H1 (cell line): ENCODE results near the gene U2SURP. TPM values are rescaled to one million over a fixed set of nuclear protein-coding genes. Genes with fewer than 3 reads are reported as not detected.

Experiments
- TEAD4 ChIP-seq: IDR thresholded peaks from 2 replicates; pipeline ENCODE4 v1.6.1; 2012; ENCODE audit warnings: low read depth, low read length, inconsistent platforms, mixed read lengths
- polyA plus RNA-seq, 7 experiments: library from polyadenylated mRNA; depleted of rRNA in 3 of 7; stranded (reverse) in 5 of 7; unstranded in 2 of 7; fragments of >200 nt in 5 of 7; fragments of 200-250 nt in 2 of 7; gene quantifications; 1 replicate in 5 of 7; 2 replicates in 1 of 7; 4 replicates in 1 of 7; pipeline versions ENCODE4 v1.2.1 to v1.2.3, GENCODE V29; 2011 to 2013; ENCODE audit warnings: missing spikeins in 2 of 7, mixed read lengths in 2 of 7
- total RNA-seq: library from RNA; stranded (reverse); fragmentation: NEBNext Ultra II Directional; extraction: Animal tissue kit (Norgen Biotek cat#: 25700); gene quantifications from 2 replicates; pipeline ENCODE4 v1.2.1, GENCODE V29; 2021
- TF ChIP-seq, protein P1 (sequence below): fragments of 300-600 bp; sonication (generic); IDR thresholded peaks from 2 replicates; pipeline ENCODE4 v1.7.1; 2012; ENCODE audit warnings: low read length, moderate library complexity, mild to moderate bottlenecking, inconsistent platforms; ENCODE audit not compliant: insufficient replicate concordance

Gene U2SURP
- total and polyA plus RNA-seq, 2 of the 8 experiments (the other 6 are each of a cell fraction or from before 2014, with no cell fraction given), result 22.2 to 167 TPM

DNA sequence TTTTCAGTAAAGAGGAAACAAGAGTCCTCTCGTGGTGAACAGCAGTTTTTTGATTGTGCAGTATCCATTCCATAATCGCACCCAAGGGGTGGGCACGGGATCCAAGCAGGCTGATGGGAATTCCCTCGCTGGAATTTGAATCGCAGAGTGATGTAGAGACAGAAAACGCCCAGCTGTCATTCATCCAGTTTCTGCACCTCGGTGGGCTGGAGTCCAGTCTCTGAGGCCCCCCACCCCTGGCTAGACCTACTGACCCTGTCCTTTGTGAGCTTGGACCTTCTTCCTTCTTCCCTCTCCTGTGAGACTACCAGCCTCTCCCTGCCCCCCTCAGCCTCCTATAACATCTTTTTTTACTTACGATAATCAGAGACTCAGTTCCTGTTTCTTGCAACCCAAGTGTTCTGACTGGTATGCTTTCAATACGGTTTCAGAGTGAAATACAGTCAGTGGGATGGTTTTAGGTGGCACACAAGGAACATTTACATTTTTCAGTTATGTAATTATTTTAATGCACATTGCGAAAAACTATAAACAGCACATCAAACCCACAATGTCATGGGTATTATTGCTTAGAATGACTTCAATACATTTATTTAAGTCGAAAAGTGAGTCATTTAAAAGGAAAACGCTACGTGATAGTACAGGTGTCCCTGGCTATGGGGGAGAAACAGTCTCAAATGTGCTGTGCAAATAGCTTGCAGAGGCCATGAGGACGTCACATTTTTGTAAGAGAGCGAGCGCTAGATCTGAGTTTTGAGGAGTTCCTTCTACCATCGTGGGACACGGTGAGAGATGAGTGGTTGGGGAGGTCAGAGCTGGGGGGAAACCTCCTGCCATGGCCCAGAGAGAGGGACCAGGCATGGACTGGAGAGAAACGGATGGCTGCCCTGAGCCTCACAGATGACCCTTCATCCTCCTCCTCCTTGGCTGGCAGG is 80.7 kb downstream of the U2SURP start (continued):
- TF ChIP-seq, protein P1, sequence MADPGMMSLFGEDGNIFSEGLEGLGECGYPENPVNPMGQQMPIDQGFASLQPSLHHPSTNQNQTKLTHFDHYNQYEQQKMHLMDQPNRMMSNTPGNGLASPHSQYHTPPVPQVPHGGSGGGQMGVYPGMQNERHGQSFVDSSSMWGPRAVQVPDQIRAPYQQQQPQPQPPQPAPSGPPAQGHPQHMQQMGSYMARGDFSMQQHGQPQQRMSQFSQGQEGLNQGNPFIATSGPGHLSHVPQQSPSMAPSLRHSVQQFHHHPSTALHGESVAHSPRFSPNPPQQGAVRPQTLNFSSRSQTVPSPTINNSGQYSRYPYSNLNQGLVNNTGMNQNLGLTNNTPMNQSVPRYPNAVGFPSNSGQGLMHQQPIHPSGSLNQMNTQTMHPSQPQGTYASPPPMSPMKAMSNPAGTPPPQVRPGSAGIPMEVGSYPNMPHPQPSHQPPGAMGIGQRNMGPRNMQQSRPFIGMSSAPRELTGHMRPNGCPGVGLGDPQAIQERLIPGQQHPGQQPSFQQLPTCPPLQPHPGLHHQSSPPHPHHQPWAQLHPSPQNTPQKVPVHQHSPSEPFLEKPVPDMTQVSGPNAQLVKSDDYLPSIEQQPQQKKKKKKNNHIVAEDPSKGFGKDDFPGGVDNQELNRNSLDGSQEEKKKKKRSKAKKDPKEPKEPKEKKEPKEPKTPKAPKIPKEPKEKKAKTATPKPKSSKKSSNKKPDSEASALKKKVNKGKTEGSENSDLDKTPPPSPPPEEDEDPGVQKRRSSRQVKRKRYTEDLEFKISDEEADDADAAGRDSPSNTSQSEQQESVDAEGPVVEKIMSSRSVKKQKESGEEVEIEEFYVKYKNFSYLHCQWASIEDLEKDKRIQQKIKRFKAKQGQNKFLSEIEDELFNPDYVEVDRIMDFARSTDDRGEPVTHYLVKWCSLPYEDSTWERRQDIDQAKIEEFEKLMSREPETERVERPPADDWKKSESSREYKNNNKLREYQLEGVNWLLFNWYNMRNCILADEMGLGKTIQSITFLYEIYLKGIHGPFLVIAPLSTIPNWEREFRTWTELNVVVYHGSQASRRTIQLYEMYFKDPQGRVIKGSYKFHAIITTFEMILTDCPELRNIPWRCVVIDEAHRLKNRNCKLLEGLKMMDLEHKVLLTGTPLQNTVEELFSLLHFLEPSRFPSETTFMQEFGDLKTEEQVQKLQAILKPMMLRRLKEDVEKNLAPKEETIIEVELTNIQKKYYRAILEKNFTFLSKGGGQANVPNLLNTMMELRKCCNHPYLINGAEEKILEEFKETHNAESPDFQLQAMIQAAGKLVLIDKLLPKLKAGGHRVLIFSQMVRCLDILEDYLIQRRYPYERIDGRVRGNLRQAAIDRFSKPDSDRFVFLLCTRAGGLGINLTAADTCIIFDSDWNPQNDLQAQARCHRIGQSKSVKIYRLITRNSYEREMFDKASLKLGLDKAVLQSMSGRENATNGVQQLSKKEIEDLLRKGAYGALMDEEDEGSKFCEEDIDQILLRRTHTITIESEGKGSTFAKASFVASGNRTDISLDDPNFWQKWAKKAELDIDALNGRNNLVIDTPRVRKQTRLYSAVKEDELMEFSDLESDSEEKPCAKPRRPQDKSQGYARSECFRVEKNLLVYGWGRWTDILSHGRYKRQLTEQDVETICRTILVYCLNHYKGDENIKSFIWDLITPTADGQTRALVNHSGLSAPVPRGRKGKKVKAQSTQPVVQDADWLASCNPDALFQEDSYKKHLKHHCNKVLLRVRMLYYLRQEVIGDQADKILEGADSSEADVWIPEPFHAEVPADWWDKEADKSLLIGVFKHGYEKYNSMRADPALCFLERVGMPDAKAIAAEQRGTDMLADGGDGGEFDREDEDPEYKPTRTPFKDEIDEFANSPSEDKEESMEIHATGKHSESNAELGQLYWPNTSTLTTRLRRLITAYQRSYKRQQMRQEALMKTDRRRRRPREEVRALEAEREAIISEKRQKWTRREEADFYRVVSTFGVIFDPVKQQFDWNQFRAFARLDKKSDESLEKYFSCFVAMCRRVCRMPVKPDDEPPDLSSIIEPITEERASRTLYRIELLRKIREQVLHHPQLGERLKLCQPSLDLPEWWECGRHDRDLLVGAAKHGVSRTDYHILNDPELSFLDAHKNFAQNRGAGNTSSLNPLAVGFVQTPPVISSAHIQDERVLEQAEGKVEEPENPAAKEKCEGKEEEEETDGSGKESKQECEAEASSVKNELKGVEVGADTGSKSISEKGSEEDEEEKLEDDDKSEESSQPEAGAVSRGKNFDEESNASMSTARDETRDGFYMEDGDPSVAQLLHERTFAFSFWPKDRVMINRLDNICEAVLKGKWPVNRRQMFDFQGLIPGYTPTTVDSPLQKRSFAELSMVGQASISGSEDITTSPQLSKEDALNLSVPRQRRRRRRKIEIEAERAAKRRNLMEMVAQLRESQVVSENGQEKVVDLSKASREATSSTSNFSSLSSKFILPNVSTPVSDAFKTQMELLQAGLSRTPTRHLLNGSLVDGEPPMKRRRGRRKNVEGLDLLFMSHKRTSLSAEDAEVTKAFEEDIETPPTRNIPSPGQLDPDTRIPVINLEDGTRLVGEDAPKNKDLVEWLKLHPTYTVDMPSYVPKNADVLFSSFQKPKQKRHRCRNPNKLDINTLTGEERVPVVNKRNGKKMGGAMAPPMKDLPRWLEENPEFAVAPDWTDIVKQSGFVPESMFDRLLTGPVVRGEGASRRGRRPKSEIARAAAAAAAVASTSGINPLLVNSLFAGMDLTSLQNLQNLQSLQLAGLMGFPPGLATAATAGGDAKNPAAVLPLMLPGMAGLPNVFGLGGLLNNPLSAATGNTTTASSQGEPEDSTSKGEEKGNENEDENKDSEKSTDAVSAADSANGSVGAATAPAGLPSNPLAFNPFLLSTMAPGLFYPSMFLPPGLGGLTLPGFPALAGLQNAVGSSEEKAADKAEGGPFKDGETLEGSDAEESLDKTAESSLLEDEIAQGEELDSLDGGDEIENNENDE, result no peak
- TF ChIP-seq TEAD4, result no peak
